NCI-H748 treated with DMSO at 0.1 percent for 48 hours (cell line): ENCODE results near the gene GOLT1A.

Experiments used
- DNase-seq: peaks from one replicate; lab custom pipeline; 2025; lab: John Stamatoyannopoulos, UW

GOLT1A gene

GRCh38 chr1:204190212-204191211 lies 23.3 kb downstream of the GOLT1A start:
- DNase-seq = no peak

DNA sequence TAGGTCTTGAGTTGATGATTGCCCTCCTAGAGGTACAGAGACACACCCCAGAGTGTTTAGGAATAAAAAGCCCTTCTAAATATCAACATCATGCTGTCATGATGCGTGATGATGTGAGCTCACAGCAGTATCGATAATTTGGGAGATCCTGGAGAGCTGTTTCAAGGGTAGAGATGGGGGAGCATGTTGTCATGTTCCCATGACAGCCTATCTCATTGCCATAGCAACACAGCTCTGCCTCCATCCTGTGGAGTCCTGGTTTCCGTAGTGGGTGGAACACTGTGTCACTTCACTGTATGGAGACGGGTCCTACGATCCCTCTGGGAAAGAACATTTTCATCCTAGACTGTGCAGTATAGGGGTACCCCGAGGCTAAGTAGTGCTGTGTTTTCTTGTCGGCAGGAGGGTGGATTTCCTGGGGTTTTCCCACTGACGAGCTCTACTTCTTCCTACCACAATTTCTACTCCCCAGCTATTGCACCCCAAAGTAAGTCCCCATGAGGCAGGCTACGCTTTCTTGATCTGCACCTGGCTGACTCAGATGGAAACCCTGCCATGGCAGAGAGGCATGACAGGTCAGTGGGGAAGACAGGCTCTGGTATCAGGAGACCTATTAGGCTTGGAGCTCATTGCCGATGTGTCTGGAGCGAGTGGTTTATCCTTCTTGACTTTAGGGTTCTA lies 24.7 kb downstream of the GOLT1A start:
- DNase-seq = no peak

DNA sequence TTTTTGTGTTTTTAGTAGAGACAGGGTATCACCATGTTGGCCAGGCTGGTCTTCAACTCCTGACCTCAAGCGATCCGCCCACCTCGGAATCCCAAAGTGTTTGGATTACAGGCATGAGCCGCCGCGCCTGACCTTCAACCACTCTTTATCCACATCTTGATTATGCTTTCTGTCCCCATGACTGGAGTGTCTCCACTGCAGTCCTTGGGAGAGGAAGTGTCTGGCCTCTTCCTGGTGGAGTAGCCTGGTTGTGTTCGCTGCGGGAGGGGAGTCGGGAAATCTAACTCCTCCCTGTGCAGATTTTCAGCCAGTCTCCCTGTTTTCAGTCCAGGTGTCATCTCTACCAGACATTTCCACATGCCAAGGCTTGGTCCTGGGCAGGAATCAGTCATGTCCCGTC lies 27.2 kb downstream of the GOLT1A start:
- DNase-seq = no peak

DNA sequence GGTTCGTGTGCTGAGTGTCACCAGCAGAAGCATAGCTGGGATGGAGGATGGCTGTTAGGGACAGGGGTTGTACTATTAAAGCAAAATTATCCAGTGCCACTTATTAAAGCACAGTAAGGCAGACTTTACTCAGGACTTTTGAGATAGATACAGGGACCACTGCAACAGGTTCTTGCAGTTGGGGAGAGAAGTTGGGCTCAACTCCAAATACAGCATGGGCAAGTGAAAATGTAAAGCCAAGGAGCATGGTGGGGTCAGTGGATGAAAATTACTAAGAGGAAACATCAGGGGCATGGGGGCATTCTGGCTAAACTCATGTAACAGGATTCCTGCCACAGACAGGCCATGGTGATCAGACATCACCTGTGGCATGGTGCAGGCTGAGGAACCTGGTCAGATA lies 32.7 kb downstream of the GOLT1A start:
- no peak for DNase-seq

DNA sequence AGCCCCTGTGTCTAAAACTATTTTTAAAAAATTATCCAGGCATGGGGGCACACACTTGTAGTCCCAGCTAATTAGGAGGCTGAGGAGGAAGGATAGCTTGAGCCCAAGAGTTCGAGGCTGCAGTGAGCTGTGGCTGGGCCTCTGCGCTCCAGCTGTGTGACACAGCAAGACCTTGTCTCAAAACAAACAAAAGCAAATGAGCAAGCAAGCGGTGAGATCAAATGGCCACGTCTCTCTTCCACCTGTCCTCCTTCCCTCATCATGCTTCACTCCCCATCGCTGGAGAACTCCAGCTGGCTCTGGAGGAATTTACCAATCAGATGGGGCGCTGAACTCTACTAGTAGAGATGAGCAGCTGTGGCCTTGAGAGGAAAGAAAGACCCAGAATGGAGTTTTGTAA lies 33.7 kb downstream of the GOLT1A start:
- no peak for DNase-seq

GRCh38 chr1:204178487-204179281 lies 35.1 kb downstream of the GOLT1A start:
- DNase-seq = no peak

- DNase-seq = no peak
Measured at GRCh38 chr1:204177133-204177532, 36.7 kb downstream of the GOLT1A start.

DNA sequence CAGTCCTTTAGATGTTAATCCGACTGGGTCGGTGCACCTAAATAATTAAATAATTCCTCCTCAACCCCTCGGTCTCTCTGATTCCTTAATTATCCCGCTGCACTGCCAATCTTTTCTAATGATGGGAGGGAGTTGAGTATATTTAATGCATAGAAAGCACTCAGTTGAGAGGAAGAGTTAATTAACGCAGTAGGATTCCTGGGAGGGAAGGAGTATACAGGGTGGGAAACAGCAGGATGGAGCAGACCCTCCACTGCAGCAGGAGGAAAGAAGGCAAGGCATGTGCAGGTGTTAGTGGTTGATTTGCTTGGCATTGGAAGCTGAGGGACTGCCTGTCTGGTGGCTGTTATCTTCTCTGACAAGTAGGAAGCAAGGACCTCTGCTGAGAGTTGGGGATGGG lies 37.7 kb downstream of the GOLT1A start:
- no peak for DNase-seq

DNA sequence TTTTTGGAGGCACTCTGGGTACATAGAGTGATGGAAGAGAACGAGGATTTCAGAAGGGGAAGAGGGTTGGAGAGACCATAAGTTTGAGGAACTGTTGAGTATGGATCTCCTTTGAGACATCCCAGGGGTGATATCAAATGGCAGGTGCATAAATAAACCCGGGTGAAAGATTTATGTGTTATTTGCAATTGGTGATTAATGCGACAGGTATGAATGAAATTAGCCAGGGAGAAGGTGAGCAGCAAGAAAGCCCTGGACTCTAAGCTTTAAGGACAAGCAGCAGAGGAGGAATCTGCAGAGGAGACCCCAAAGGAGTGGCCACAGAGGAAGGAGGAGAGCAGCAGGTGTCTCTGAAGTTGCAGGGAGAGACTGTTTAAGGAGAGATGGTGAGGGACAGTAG lies 38.8 kb downstream of the GOLT1A start:
- DNase-seq = no peak

DNA sequence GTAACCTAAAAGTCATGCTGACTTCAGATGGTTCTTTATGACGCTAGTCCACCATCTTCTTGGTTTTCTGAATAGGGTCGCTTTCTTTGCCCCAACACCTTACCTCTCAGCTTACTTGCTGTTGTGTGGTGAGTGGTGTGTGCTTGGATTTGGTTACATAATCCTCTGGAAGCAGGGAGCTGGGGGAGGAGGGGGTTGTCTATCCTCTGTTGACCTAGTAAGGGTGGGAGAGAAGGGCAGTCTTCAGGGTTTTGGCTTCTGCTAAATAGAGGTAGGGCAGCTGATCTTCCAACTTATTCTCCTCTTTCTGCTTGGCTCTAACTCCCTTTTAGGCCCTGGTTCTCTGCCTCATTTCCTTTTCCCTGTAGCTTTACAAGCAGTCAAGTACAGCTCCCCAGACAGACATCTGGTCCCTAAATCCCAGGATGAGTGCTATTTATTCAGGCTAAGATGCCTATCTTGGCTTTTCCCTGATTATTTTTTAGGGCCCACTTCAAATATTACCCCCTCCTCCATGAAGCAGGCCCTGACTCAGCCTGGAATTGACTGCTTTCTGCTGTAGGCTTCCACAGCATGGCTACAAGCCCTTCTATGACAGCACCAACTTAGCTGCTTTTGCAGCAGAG lies 41.3 kb downstream of the GOLT1A start:
- no peak for DNase-seq

DNA sequence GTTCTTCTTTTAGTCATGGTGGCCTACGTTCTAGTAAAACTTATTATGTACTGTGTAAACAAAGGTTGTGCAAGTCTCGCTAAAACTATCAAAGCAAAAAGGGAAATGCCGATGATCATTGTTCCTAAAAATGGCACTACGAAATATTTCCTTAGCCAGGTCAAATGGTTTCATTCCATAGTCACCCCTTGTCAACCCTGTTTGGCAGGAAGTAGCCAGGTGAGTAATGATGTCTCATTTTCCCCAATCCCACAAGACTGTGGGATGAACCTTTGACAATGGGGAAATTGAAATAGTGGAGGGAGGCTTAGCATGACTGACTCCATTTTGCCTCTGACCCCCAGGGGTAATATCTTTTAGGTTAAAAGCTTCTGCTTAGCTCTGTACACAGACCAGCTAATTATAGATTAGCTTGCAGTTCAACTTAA lies 42.0 kb downstream of the GOLT1A start:
- no peak for DNase-seq

DNA sequence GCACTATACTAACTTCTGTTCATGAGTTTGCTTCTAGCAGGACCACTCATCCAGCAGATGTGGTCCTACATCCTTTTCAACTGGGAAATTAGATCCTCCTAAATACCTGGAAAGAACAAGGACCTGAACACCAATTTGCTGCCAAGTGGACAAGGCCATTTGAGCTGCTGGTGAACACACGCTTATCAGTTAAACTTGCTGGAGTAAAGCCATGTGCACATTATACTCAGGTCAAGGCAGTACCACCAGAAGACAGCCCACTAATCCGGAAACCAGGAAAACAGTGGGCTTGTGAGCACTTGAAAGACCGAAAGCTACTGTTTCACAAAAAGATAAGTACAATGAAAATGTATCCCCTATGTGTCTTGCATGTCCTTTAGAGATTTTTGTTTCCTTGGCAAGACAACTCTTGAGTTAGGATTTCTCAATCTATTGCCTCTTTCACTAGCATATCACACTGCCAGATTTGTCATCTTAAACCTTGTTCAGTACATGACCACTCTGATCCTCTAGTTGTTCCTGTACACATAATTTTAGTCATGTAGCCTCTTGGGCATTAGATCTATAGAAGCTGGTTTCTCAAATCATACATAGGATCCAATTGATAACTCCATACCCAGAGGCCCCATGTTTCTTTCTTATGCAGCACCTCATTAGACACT lies 43.2 kb downstream of the GOLT1A start:
- DNase-seq = no peak

- DNase-seq = no peak
Measured at GRCh38 chr1:204169858-204170257, 43.9 kb downstream of the GOLT1A start.

DNA sequence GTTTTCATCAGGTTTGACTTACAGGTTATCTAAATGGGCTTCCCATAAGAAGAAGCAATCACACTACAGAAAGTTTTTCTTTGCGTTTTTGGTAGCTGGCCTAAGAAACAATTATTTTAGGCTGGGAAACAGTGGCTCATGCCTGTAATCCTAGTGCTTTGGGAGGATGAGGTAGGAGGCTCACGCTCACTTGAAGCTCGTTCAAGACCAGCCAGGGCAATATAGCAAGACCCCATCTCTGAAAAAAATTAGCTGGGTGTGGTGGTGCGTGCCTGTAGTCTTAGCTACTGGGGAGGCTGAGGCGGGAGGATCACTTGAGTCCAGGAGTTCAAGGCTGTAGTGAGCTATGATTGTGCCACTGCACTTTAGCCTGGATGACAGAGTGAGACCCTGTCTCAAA lies 46.1 kb downstream of the GOLT1A start:
- DNase-seq = no peak

DNA sequence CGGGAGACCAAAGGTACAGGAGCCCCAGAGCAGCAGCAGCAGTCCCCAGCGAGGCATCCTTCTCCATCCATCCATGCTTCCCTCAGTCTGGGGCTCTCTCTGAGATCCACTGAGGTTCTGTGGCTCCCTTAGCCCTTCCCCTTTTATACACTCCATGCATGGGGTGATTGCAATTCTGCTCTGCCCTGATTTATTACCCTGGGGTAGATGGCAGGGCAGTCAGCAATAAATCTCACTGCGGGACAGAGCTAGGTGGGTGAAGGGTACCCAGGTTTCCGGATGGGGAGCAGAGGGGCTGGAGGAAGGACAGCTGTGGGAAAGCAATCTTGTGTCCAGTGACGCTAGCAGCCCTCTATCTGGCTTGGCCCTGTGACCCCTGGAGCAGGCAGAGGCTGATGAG lies 47.6 kb downstream of the GOLT1A start, which contains the start of gene REN:
Gene REN (minus strand): TSS at position 119 of the 400 bp plus-strand sequence. CDS start 44 bp downstream, at position 75.
- no peak for DNase-seq

GRCh38 chr1:204162494-204163074 lies 51.2 kb downstream of the GOLT1A start:
- DNase-seq = peak; percentile 45

DNA sequence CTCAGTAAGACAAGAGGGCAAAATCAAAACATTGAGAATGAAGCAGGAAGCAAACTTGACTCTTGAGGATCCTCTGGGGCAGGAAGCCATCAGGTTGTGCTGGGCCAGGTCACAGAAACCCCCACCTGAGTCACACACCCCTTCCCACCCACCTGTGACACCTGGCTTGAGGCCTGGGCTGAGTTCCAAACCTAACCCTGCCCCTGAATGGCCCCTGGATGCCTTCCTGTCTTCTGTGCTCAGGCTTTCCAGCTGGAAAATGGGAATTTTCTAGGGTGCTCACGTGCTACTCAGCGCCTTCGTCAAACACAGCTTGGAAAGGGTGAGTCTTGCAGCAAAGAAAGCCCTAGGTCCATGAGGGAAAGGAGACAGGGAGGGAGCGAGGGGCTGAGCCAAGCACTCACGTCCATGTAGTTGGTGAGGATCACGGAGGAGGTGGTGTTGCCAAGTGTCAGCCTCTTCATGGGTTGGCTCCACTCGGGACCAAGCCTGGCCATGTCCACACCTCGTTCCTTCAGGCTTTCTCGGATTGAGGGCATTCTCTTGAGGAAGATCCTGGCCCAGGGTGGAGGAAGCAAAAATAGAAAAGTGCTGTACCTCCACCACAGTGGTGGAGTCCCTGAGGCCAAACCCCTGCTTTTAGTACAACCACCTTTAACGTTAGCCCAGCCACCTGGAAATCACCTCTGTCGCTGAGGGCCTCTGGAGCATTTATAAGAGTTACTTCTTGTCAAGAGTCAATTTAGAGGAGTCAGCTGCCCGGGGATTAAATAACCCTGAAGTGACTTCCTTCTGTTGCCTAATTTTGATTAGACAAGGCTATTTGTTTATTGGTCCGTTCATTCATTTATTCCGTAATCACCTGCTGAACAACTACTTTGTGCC lies 51.9 kb downstream of the GOLT1A start:
- no peak for DNase-seq

- no peak for DNase-seq
Measured at GRCh38 chr1:204157962-204158361, 55.8 kb downstream of the GOLT1A start.

DNA sequence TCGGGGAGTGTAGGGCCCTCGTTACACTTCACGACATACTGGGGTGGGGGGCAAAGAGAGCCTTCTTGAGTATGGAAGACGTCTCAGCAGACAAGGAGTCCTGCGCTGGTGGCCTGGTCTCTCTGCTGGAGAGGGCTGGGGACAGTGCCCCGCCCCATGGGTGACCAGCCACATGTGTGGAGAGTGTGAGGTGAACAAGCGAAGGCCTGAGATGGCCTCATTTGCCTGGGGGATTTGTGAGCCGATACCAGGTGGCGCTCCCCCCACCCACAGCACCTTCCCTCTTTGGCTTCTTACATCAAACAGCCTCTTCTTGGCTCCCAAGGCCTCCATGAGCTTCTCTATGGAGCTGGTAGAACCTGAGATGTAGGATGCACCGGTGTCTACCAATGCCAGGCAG lies 57.9 kb downstream of the GOLT1A start:
- DNase-seq = no peak
